GM23338 (cell line): ENCODE measurements around the gene SPNS3. TPM values are rescaled to one million over a fixed set of nuclear protein-coding genes. Genes with fewer than 3 reads are reported as not detected.

ENCODE experiments used
- ATAC-seq: fragments of 200-7000 bp; cut with Tn5 transposase; 3 replicates; pipeline ENCODE4 v1.9.1; 2020
- DNase-seq: peaks from one replicate; pipeline ENCODE4 v3.0.0-alpha.2; 2015; ENCODE audit warnings: low spot score
- H2AFZ ChIP-seq: fragments of 200-600 bp; sonication (generic); 2 replicates; pipeline ENCODE4 v1.8.0; 2016; ENCODE audit warnings: antibody characterized with exemption, mild to moderate bottlenecking, moderate library complexity
- H3F3A ChIP-seq: fragments of 200-600 bp; sonication (generic); replicated peaks from 2 replicates; pipeline ENCODE4 v1.8.0; 2017; ENCODE audit warnings: antibody characterized with exemption, mixed run types, low read depth
- H3K27ac ChIP-seq: fragments of 200-600 bp; sonication (generic); 2 replicates; pipeline ENCODE4 v1.6.1; 2016; ENCODE audit warnings: low read depth
- H3K27me3 ChIP-seq: fragments of 200-600 bp; sonication (generic); 2 replicates; pipeline ENCODE4 v1.8.0; 2016; ENCODE audit warnings: mild to moderate bottlenecking, mixed run types, moderate library complexity; ENCODE audit not compliant: insufficient read depth
- H3K36me3 ChIP-seq: fragments of 200-600 bp; sonication (generic); 2 replicates; pipeline ENCODE4 v1.8.0; 2016; ENCODE audit warnings: mild to moderate bottlenecking; ENCODE audit not compliant: insufficient read depth
- H3K4me1 ChIP-seq: fragments of 200-600 bp; sonication (generic); 2 replicates; pipeline ENCODE4 v1.8.0; 2016; ENCODE audit warnings: mild to moderate bottlenecking, moderate library complexity; ENCODE audit not compliant: insufficient read depth
- H3K4me2 ChIP-seq: fragments of 200-600 bp; sonication (generic); 2 replicates; pipeline ENCODE4 v1.7.1; 2017; ENCODE audit warnings: mixed run types
- H3K4me3 ChIP-seq: fragments of 200-600 bp; sonication (generic); 2 replicates; pipeline ENCODE4 v1.6.1; 2016; ENCODE audit warnings: mixed run types
- H3K79me2 ChIP-seq: fragments of 200-600 bp; sonication (generic); replicated peaks from 2 replicates; pipeline ENCODE4 v1.8.0; 2017; ENCODE audit warnings: mild to moderate bottlenecking; ENCODE audit not compliant: insufficient read depth
- H3K9me2 ChIP-seq: fragments of 200-600 bp; sonication (generic); 2 replicates; pipeline ENCODE4 v1.8.0; 2017; ENCODE audit not compliant: insufficient read depth
- H4K20me1 ChIP-seq: fragments of 200-600 bp; sonication (generic); replicated peaks from 2 replicates; pipeline ENCODE4 v1.8.0; 2017; ENCODE audit warnings: mild to moderate bottlenecking; ENCODE audit not compliant: insufficient read depth
- H3K27ac Mint-ChIP-seq: 2 replicates; pipeline ENCODE4 v1.8.0; 2020; ENCODE audit warnings: inconsistent platforms, mild to moderate bottlenecking, moderate library complexity, mixed read lengths
- H3K27me3 Mint-ChIP-seq: 3 replicates; pipeline ENCODE4 v1.8.0; 2022; ENCODE audit warnings: low read depth, mild to moderate bottlenecking, moderate library complexity, mixed read lengths, inconsistent platforms; ENCODE audit not compliant: insufficient read depth, poor library complexity
- H3K36me3 Mint-ChIP-seq: 3 replicates; pipeline ENCODE4 v1.8.0; 2021; ENCODE audit warnings: low read depth, mild to moderate bottlenecking, inconsistent platforms, moderate library complexity, mixed read lengths
- H3K4me1 Mint-ChIP-seq: 3 replicates; pipeline ENCODE4 v1.8.0; 2020; ENCODE audit warnings: mild to moderate bottlenecking, inconsistent platforms, mixed read lengths
- H3K4me3 Mint-ChIP-seq: 3 replicates; pipeline ENCODE4 v1.8.0; 2021; ENCODE audit warnings: moderate library complexity, mild to moderate bottlenecking, inconsistent platforms, mixed read lengths
- H3K9me3 Mint-ChIP-seq: 3 replicates; pipeline ENCODE4 v1.8.0; 2020; ENCODE audit warnings: moderate library complexity, mild to moderate bottlenecking, inconsistent platforms, mixed read lengths
- CREB1 ChIP-seq: fragments of 250-450 bp; sonication (Bioruptor Pico); IDR thresholded peaks from 2 replicates; pipeline ENCODE4 v1.5.0; 2020; ENCODE audit warnings: low read depth, mild to moderate bottlenecking, moderate library complexity
- CTCF ChIP-seq, 2 experiments: fragments of 200-600 bp in 1 of 2; sonication (generic) in 1 of 2; conservative IDR thresholded peaks; 2 replicates each; pipeline versions ENCODE4 v1.5.1 to v1.6.1; 2016 to 2017; ENCODE audit warnings: antibody characterized with exemption in 2 of 2, low read depth in 2 of 2, mild to moderate bottlenecking in 2 of 2, moderate library complexity in 1 of 2
- ETS1 ChIP-seq: IDR thresholded peaks from 2 replicates; pipeline ENCODE4 v1.6.1; 2016; ENCODE audit warnings: antibody characterized with exemption
- EZH2 ChIP-seq: fragments of 200-600 bp; sonication (generic); IDR thresholded peaks from one replicate; pipeline ENCODE4 v1.8.0; 2017; ENCODE audit warnings: antibody characterized with exemption, mild to moderate bottlenecking, low read depth; ENCODE audit not compliant: unreplicated experiment
- EZH2phosphoT487 ChIP-seq: fragments of 200-600 bp; sonication (generic); IDR thresholded peaks from one replicate; pipeline ENCODE4 v1.8.1; 2018; ENCODE audit warnings: antibody characterized with exemption; ENCODE audit not compliant: unreplicated experiment
- JUNB ChIP-seq: IDR thresholded peaks from one replicate; pipeline ENCODE4 v1.6.1; 2016; ENCODE audit warnings: antibody characterized with exemption; ENCODE audit not compliant: unreplicated experiment
- POLR2AphosphoS5 ChIP-seq: IDR thresholded peaks from 2 replicates; pipeline ENCODE4 v1.6.1; 2016; ENCODE audit warnings: antibody characterized with exemption, low read depth
- REST ChIP-seq: IDR thresholded peaks from one replicate; pipeline ENCODE4 v1.6.1; 2018; ENCODE audit warnings: antibody characterized with exemption; ENCODE audit not compliant: unreplicated experiment
- STAT1 ChIP-seq: IDR thresholded peaks from one replicate; pipeline ENCODE4 v1.6.1; 2016; ENCODE audit warnings: antibody characterized with exemption; ENCODE audit not compliant: unreplicated experiment
- ZNF114 ChIP-seq: fragments of 250-450 bp; sonication (Bioruptor Pico); IDR thresholded peaks from 2 replicates; pipeline ENCODE4 v1.5.0; 2020; ENCODE audit warnings: mild to moderate bottlenecking, moderate library complexity
- polyA plus RNA-seq: library from polyadenylated mRNA; unstranded; fragments of >200 nt; fragmentation: Nextera tagmentation; extraction: Ambion mirVana; gene quantifications from 2 replicates; pipeline ENCODE4 v1.2.1, GENCODE V29; 2016
- total RNA-seq: library from RNA; depleted of rRNA; stranded (reverse); fragments of >200 nt; shearing (Covaris generic); gene quantifications from 2 replicates; pipeline ENCODE4 v1.2.3, GENCODE V29; 2014
- TF ChIP-seq, protein P1 (sequence below): fragments of 250-450 bp; sonication (Bioruptor Pico); IDR thresholded peaks from 2 replicates; pipeline ENCODE4 v1.5.0; 2020; ENCODE audit warnings: mild to moderate bottlenecking, moderate library complexity

SPNS3 gene
- total and polyA plus RNA-seq, 2 experiments from 2014 or later = not detected

GRCh38 chr17:4476511-4477070, 42.9 kb downstream of the SPNS3 start:
- TF ChIP-seq EZH2phosphoT487 = no peak
- no peak for TF ChIP-seq STAT1
- no peak for TF ChIP-seq CREB1 (CRISPR knock-in tag)
- TF ChIP-seq JUNB = no peak
- no peak for TF ChIP-seq REST
- no peak for TF ChIP-seq CTCF (conservative IDR thresholded peaks at IDR 0.05; ENCODE audit: low read depth in 2 of 2)
- no peak for TF ChIP-seq ZNF114 (CRISPR knock-in tag)
- TF ChIP-seq POLR2AphosphoS5 = no peak
- TF ChIP-seq ETS1 = no peak
- no peak for TF ChIP-seq EZH2
- TF ChIP-seq, protein P1, sequence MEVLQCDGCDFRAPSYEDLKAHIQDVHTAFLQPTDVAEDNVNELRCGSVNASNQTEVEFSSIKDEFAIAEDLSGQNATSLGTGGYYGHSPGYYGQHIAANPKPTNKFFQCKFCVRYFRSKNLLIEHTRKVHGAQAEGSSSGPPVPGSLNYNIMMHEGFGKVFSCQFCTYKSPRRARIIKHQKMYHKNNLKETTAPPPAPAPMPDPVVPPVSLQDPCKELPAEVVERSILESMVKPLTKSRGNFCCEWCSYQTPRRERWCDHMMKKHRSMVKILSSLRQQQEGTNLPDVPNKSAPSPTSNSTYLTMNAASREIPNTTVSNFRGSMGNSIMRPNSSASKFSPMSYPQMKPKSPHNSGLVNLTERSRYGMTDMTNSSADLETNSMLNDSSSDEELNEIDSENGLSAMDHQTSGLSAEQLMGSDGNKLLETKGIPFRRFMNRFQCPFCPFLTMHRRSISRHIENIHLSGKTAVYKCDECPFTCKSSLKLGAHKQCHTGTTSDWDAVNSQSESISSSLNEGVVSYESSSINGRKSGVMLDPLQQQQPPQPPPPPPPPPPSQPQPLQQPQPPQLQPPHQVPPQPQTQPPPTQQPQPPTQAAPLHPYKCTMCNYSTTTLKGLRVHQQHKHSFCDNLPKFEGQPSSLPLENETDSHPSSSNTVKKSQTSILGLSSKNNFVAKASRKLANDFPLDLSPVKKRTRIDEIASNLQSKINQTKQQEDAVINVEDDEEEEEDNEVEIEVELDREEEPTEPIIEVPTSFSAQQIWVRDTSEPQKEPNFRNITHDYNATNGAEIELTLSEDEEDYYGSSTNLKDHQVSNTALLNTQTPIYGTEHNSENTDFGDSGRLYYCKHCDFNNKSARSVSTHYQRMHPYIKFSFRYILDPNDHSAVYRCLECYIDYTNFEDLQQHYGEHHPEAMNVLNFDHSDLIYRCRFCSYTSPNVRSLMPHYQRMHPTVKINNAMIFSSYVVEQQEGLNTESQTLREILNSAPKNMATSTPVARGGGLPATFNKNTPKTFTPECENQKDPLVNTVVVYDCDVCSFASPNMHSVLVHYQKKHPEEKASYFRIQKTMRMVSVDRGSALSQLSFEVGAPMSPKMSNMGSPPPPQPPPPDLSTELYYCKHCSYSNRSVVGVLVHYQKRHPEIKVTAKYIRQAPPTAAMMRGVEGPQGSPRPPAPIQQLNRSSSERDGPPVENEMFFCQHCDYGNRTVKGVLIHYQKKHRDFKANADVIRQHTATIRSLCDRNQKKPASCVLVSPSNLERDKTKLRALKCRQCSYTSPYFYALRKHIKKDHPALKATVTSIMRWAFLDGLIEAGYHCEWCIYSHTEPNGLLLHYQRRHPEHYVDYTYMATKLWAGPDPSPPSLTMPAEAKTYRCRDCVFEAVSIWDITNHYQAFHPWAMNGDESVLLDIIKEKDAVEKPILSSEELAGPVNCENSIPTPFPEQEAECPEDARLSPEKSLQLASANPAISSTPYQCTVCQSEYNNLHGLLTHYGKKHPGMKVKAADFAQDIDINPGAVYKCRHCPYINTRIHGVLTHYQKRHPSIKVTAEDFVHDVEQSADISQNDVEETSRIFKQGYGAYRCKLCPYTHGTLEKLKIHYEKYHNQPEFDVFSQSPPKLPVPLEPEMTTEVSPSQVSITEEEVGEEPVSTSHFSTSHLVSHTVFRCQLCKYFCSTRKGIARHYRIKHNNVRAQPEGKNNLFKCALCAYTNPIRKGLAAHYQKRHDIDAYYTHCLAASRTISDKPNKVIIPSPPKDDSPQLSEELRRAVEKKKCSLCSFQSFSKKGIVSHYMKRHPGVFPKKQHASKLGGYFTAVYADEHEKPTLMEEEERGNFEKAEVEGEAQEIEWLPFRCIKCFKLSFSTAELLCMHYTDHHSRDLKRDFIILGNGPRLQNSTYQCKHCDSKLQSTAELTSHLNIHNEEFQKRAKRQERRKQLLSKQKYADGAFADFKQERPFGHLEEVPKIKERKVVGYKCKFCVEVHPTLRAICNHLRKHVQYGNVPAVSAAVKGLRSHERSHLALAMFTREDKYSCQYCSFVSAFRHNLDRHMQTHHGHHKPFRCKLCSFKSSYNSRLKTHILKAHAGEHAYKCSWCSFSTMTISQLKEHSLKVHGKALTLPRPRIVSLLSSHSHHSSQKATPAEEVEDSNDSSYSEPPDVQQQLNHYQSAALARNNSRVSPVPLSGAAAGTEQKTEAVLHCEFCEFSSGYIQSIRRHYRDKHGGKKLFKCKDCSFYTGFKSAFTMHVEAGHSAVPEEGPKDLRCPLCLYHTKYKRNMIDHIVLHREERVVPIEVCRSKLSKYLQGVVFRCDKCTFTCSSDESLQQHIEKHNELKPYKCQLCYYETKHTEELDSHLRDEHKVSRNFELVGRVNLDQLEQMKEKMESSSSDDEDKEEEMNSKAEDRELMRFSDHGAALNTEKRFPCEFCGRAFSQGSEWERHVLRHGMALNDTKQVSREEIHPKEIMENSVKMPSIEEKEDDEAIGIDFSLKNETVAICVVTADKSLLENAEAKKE (CRISPR knock-in tag) = no peak

More at GRCh38 chr17:4476511-4477070, 42.9 kb downstream of the SPNS3 start:
- Histone ChIP-seq H4K20me1 (no peaks in the 10 kb centered on the region), H3K4me1 (no peaks in the 10 kb centered on the region), H3K4me2 (no peak overlapping the region), H3K36me3 (no peaks in the 10 kb centered on the region), H3K79me2 (no peaks in the 10 kb centered on the region), H3K9me2 (no peaks in the 10 kb centered on the region), H3K27ac (no peak overlapping the region), H3K27me3 (no peaks in the 10 kb centered on the region), H3K4me3 (no peak overlapping the region), H2AFZ (no peak overlapping the region), H3F3A (no peaks in the 10 kb centered on the region)
- Mint-ChIP-seq H3K27me3 (peaks cover 15% of the 10 kb centered on the region), H3K36me3 (no peaks in the 10 kb centered on the region), H3K4me3 (no peak overlapping the region), H3K9me3 (no peaks in the 10 kb centered on the region), H3K27ac (no peak overlapping the region), H3K4me1 (peaks cover 11% of the 10 kb centered on the region)
- ATAC-seq (no peak; the same call in 2 of the 3 replicates), DNase-seq (no peak)
